Measurements from ENCODE around the gene PTPRD.

DNA sequence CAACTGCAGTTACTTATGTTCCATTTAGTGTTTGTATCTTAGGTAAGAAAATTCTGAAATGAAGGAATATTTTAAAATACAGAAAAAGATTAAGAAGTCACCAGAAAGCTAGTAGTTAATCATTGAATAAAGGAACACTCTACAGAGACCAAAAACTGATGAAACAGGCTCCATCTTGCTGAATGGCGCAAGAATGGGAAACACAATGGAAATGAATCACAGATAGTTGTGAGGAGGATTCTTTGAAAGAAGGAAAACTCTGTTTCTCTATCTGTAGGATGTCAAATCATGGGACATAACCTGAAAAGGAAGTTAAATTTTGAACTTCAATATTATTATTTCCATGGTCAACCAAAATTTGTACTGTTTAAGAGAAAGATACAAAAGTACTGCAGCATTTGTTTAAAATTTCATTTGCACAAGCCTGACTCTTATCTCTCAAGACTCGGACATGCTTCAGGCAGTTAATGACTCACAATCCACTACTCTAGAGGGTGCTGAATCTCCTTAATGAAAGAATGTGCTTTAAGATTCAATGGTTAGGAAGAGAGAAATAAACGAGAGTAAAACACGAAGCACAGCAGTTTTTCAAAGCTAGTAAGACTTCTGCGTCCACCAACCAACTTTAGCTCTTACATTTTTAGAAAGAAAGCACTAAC, 1748.8 kb downstream of the PTPRD start:
- TF ChIP-seq POLR2A (IDR thresholded peaks at IDR 0.05), result no peak
- TF ChIP-seq POLR2AphosphoS5 (IDR thresholded peaks at IDR 0.05), result no peak
- TF ChIP-seq, protein P1, sequence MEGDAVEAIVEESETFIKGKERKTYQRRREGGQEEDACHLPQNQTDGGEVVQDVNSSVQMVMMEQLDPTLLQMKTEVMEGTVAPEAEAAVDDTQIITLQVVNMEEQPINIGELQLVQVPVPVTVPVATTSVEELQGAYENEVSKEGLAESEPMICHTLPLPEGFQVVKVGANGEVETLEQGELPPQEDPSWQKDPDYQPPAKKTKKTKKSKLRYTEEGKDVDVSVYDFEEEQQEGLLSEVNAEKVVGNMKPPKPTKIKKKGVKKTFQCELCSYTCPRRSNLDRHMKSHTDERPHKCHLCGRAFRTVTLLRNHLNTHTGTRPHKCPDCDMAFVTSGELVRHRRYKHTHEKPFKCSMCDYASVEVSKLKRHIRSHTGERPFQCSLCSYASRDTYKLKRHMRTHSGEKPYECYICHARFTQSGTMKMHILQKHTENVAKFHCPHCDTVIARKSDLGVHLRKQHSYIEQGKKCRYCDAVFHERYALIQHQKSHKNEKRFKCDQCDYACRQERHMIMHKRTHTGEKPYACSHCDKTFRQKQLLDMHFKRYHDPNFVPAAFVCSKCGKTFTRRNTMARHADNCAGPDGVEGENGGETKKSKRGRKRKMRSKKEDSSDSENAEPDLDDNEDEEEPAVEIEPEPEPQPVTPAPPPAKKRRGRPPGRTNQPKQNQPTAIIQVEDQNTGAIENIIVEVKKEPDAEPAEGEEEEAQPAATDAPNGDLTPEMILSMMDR (IDR thresholded peaks at IDR 0.05), result no peak
